Measurements from ENCODE around the gene CDC42EP2.

The CDC42EP2 gene

DNA sequence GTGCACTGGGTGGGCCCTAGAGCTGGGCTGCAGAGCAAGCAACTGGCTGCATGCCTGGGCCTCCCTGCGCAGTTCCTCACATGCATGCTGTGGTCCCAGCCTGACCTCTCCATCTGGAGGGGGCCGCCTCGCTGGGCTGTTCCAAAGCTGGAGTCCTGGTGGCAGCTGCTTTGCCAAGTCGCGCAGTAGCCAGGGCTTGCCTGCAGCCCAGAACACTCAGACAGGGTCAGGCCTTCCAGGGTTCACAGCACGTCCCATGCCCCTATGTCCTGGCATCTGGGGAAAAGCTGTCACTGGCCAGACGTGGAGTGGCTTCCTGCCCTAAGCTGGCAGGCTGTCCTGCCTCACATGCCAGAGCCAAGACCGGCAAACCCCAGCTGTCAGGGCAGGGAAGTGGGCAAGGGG lies 16.5 kb upstream of the CDC42EP2 start:
- no peak for DNase-seq (ENCODE audit: low read depth)

DNA sequence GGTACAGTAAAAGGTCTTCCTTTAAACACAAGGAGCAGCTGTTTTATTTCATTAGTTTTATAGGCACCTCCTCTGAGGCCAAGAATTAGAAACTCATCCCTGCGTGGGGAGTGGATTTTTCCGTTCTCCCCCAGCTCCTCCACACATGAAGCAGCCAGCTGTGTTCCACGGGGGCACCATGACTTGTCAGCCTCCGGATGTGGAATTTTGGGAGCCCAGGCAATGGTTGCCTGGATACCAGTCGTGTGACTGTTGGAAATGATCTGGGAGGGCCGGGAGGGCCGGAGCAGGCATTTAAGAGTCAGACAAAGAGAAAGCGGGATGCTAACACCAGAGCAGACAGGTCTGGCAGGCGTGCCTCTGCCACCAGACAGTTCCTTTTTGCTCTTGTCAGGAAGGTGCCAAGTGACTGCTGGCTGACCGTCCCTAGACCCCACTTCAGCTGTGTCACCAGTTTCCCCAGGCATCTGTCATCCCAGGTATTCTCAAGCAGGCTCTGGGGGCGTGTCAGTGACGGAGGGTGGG lies 15.9 kb upstream of the CDC42EP2 start:
- DNase-seq (ENCODE audit: low read depth), result no peak

DNA sequence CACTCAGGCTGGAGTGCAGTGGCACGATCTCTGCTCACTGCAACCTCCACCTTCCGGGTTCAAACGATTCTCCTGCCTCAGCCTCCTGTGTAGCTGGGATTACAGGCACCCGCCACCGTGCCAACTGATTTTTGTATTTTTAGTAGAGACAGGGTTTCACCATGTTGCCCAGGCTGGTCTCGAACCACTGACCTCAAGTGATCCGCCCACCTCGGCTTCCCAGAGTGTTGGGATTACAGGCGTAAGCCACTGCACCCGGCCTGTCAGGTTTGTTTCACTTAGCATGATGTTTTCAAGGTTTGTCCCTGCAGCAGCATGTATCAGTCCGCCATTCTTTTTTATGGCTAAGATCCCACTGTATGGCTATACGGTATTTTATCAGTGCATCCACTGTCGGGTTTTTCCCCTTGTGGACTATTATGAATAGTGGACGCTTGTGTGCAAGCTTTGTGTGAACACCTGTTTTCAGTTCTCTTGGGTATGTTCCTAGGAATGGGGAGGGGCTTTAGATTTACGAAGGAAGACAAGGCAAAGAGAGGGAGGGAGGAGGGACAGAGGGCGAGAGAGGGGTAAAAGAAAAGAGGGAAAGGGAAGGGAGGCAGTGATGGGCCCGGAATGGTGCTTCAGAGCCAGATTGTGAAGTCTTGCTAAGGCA lies 13.9 kb upstream of the CDC42EP2 start:
- no peak for DNase-seq (ENCODE audit: low read depth)

DNA sequence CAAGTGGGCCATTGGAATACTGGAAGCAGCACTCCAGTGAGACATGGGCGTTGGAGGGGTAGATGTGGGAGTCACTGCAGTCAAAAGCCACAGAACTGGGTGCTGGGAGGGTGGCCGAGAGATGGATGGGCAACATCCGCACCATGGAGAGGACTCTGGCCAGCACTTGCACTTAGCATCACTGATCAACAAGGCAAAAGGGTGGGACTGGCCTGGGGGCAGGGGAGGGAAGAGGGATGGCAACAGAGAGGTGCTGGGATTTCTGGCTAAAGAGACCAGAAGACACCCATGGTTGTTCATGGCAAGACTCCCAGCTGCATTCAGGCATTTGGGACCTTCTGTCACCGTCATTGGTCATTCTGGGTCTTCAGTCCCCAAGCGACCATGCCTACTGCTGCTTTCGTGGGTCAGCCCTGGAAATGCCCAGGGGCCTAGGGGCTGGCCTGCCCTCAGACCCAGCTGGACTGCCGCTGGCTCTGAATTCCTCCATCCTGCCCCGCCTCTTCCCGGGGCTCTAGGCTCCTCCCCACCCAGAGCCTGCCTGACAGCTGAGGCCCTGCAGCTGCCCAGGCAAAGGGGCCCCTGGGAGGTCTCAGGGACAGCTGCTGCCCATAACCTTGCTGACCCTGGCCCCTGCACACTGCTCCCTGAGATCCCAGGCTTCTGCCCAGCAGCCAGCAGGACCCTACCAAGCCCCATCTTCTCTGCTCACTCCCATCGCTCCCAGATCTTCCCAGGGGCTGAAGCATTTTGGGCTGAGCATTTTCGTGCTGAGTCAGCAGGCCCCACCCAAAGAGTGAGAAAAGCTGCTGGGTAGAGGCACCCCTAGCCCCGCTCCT lies 13.0 kb upstream of the CDC42EP2 start:
- DNase-seq (ENCODE audit: low read depth), result no peak

DNA sequence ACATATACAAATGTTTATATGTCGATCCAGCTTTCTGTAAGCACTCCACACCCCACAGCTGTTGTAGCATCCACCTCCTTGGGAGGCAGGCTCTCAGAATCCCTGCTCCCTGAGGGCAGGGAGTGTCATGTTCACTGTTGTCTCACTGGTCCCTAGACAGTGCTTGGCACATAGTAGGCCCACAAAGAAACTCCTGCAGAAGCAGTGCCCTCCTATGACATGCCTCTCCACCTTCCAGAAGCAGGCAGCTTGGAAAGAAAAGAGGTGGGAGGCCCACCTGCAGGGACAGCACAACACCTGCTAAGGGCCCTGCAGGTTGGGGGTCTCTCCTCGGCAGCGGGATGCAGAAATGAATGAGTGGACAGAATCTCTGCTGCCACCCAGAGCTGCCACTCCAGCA lies 11.1 kb upstream of the CDC42EP2 start:
- no peak for DNase-seq (ENCODE audit: low read depth)

DNA sequence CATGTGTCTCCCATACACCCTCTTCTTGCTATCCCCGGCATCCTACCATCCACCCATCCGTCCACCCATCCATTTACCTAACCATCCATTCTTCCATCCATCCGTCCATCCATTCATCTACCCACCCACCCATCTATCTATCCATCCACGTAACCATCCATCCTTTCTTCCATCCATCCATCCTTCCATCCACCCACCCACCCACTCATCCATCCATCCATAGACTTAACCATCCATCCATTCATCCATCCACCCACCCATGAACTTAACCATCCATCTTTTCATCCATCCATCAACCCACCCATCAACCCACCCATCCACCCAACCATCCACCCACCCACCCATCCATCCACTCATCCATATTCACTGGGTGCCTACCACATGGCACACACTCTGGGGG lies 10.6 kb upstream of the CDC42EP2 start:
- DNase-seq (ENCODE audit: low read depth), result no peak

DNA sequence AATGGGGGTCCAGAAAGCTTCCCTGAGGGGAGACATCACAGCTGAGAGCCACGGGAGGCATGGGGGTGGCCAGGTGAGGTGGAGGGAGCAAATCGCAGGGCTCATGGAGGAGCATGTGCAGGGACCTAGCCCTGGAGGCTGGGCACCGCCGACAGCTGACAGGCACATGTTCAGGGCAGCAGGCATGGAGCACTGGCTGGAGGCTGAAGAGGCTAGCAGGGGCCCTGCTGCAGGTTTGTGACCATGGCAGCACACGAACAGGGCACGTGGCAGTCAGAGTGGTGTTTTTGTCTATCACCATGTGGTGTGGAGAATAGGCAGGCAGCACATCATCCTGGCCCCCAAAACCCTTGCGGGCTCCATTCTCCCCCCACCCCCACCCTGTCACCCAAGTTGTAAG lies 10.1 kb upstream of the CDC42EP2 start:
- no peak for DNase-seq (ENCODE audit: low read depth)

DNA sequence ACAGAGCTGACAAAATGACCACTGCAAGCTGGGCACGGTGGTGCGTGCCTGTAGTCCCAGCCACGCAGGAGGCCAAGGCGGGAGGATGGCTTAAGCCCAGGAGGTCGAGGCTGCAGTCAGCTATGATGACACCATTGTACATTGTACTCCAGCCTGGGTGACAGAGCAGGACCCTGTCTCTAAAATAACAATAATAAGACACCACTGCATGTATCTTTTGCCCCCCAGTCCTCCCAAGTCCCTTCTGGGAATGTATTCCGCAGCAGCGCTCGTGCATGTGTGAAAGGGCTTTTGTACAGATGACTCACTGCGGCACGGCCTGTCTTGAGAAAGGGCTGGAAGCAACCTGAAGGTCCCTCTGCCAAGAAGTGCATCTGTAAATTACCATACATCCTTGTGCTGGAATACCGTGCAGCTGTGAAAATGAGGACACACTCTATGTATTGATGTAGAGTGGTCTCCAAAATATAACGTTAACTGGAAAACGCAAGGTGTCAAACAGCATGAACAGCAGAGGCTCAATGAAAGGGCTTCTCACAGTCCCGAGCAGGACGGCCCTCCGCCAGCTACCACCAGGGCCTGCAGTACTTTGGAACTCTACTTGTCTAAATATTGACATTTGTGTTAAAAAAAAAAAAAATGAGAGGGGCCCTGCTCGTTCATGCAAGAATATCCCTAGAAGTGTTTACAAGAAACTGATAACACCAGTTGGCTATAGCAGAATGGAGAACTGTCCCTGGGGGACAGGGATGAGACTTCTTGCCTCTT lies 9.0 kb upstream of the CDC42EP2 start:
- DNase-seq (ENCODE audit: low read depth), result no peak

DNA sequence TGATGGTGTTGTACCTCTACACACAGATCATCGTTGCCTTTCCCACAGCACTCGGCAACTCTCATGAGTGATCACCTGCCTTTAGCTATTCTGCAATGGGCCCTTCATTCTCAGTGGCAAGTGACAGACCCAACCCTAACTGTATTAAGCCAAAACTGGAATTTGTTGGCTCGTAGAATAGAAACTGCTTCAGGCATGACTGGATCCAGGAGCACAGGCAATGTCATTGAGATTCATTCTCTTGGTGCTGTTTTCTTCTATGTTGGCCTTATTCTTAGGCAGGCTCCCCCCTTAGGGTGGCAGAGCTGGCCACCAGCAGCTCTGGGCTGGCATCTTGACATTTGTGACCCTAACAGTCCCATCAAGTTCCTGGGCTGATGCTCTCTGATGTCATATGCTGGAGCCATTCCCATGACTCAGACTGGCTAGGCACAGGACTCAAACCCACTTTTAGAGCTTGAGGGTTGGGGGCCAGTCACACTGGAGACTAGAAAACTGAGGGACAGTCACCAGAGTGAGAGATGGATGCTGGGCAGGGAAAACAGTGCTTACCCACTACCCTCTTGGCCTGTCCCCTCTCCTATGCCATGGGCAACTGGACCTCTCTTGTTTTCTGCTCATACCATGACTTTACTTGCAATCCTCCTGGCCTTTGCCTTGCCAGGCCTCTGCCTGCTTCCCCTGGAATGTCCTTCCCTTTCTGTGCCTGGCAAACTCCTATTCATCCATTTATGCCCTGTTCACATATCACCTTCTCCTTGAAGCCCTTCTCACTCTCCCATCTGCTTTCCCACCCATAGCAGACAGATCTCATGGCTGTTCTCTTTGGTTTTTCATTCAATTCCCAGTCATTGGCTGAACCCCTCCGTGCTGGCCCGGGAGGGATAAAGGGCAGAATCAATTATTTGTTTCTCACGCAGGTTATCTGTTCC lies 7.1 kb upstream of the CDC42EP2 start:
- DNase-seq (ENCODE audit: low read depth), result no peak

DNA sequence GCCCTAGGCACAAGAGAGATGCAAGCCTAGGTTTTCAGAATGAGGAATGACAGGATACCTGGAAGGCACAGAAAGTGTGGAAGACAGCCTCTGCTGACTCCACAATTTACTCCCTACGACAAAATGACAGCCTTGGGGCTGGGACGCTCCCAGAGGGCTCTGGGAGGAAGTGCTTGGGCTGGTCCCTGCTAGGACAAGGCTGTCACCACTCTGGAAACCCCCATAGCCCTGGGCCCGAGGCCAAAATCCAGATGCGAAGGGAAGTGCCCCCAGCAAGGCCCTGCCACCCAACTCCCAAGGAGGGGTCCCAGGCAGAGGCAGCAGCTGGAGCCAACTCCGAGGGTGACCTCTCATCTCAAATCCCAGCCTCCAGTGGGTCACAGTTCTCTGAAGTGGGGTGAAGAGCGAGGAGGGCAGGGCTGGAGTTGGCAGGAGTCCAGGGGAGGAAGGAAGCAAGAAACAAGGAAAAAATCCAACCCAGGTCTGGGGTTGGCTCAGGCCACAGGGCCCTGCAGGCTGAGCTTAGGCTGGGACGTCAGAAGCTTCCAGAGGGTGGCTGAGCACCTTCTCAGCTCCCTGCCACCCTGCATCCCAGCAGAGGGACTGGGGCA lies 6.3 kb upstream of the CDC42EP2 start:
- no peak for DNase-seq (ENCODE audit: low read depth)

DNA sequence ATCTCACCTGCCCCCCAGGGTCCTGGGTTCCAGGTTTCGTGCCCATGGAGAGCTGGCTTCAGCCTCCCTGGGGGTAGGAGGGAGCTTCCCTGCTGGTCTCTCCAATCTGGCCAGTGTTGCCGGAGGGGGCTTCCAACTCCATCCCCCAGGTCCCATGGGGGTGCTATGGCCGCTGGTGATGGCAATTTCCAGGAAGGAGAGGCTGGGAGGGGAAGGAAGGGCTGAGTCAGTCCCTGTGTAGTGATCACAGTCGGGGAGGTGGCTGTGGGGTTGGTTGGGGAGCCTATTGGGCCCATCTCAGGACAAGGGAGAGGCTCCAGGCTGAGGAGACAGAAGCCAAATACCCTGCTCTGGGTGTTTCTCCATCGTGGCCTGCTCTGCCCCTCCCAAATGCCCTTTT lies 5.7 kb upstream of the CDC42EP2 start:
- DNase-seq (ENCODE audit: low read depth), result no peak

DNA sequence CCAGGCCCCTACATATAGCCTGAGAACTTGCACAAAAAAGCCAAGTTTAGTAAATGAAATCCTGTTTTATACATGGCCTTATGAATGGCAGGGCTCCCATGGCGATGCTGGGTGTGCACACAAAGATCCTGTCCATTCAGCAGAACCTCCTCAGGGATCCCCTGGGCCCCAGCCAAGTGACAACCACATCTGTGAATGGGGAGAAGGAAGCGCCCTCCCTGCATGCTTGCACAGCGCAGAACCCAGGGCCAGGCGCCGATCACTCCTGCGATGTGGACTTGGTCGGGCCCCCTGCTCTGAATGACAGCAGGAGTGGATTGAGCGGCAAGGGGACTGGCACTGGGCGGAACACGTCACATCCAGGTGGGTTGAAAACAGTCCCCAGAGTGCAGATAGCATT lies 4.5 kb upstream of the CDC42EP2 start:
- no peak for DNase-seq (ENCODE audit: low read depth)

DNA sequence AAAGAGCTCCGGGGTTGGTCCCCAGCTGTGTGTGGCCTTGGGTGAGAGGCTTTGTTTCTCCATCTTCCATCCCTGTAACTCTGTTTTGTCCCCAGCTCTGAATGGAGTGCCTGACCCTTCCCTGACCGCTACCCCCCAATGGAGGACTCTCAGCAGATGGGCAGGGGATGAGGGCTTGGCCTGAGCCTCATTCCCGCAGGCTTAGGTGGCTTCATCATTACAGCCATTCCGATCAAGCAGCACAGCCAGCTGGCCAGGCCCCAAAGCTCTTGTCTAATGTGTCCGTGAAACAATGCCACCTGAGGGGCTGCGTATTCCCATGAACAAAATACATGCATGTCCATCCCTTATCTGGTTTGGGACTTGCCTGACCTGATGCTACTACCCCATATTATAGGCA lies 3.9 kb upstream of the CDC42EP2 start:
- DNase-seq (ENCODE audit: low read depth), result no peak

DNA sequence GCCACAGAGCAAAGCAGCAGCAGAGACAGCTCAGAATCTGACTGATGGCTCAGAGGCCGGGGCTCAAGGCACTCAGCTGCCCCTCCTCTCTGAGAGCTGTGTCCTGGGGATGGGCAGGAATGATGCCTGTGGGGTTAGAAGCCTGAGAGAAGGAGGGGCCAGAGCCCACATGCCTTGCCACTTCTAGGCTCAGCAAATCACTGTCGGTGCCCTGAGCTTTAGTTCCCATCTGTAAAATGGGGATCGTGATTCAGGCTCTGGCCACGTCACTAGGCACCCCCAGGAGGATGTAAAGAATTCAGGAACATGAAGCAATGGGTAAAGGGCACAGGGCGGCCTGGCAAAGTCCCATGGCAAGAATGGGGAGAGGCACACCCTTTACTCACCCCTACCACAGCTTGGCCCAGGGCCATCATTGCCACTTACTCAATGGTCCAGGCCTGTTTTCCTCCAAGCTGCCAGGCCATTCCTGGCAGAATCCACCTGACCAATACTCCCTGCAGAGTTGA lies 3.4 kb upstream of the CDC42EP2 start:
- DNase-seq (ENCODE audit: low read depth), result no peak

DNA sequence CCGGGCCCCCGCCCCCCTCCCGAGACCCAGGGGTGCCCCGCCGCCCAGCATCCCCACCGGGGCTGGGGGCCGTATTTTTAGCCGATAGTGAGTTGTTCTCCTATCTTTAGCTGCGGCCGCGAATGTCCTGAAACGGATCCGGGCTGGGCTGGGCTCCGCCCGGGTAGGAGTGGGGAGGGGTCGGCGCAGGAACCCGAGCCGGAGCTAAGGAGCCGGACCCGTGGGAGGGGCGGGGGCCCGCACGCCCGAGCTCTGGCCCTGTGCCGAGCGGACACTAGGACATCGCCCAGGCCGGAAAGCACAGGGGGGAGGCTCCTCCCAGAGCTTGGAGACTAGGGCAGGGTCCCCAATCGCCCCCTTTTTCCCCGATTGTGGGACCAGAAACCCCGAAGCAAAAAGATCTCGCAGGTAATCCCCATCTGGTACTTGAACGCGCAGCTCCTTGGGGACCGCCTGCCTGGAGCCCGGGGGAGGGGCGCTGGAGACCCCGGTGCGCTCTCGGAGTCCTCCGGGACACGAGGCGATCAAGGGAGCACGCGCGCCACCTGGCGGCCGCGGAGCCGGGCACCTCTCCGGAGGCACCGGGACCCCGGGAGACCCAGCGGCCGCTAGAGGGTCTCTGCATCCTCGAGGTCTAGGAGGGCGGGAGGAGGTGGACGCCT lies 669 bp downstream of the CDC42EP2 start:
- DNase-seq (ENCODE audit: low read depth), result peak; percentile 83

DNA sequence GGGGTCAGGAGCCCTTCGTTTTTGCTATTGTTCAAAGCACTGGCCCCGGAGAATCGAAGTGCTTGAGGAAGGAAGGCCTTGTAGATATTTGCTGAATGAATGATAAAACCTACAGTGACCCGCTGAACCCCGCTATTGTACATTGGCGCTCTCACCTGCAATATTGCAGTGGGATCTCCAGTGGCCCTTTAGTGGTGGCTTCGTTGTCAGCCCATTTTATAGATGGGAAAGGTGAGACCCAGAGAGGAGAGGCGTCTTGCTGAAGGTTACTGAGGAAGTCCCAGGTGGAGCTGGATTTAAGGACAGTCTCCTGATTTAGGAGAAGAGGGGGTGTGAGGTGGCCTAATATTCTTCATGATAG lies 1.2 kb downstream of the CDC42EP2 start:
- DNase-seq (ENCODE audit: low read depth), result no peak

DNA sequence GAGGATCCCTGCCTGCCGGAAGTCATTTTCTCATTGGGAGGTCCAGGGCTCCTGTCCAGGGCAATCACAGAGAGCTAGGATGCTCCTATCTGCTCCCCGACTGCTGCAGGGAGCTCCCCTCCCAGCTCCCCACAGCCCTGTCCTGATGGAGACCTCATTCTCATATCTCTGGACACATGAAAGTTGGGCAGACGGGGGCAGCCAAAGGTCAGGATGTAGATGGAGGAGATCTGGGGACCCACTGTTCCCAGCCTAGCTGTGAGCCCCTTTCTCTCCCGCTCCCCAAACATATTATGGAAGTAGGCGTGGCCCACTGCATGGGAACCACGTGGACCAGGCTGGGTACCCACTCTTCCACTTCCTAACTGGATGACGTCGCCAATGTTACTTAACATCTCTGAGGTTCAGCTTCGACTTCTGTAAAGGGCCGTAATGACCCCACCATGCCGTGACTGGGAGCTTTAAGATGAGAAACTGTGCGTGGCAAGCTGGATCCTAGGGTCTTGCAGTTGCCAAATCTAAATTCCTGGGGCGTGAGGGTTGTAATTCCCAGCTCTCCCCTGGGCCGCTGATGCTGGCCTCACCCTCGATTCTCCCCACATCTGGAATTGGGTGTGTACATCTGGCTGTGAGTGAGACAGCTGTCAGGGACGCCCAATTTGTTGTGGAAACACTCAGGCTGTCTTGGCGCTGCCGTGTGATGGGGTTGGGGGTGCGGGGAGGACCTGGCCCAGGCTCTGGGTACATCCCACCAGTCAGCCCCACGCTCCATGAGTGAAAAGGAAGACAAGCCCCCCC lies 1.8 kb downstream of the CDC42EP2 start:
- DNase-seq (ENCODE audit: low read depth), result no peak

DNA sequence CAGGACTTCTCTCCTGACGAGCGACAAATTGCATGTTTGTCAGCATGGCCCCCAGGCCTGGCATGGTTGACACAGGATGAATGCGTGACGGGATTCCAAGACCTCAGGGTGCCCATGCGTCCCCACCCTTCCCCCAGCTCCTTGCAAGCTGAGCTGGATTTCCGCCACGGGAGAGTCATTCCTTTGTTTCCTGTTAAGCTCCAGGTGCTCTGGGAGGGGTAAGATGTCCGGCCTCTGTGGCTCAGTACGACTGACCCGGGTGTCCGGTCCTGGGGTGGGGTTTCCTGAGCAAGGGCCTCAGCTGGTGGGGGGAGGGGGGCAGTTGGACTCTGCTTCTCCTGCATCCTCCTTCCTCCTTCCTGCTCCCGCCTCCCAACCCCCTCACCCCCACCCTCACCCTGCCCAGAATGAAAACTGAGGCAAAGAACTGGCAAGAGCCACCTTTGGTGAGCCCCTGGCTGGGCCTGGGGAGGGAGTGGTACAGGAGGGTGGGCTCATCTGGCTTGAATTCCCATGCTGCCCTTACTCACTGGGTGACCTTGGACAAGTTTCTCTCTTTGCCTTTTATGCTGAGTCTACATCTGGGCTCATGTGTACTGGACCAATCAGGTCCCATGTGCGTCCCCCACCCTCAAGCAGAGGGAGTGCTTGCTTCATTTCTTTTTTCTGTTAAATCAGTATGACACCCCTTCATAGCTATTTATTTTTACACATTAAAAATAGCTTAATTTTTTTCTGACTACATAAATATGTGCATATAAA lies 2.5 kb downstream of the CDC42EP2 start:
- no peak for DNase-seq (ENCODE audit: low read depth)

All from stimulated activated CD8-positive, alpha-beta memory T cell treated with anti-CD3 and anti-CD28 coated beads, Interleukin-15, amount 100 ng/mL, for 24 hours (primary cell).